GM12891 (cell line): ENCODE results near the gene GBA3.

ENCODE experiments used
- PAX5 ChIP-seq: IDR thresholded peaks from 2 replicates; pipeline ENCODE4 v1.6.1; 2011; ENCODE audit warnings: low read length, moderate library complexity, mild to moderate bottlenecking; ENCODE audit not compliant: insufficient read depth, severe bottlenecking
- POLR2A ChIP-seq: IDR thresholded peaks from 2 replicates; pipeline ENCODE4 v1.6.1; 2011; ENCODE audit warnings: low read depth, low read length, control low read depth
- POLR2AphosphoS5 ChIP-seq: IDR thresholded peaks from 2 replicates; pipeline ENCODE4 v1.6.1; 2011; ENCODE audit warnings: low read depth, low read length, control low read depth
- SPI1 ChIP-seq: IDR thresholded peaks from 2 replicates; pipeline ENCODE4 v1.6.1; 2011; ENCODE audit warnings: low read depth, low read length, control low read depth
- TAF1 ChIP-seq: IDR thresholded peaks from 2 replicates; pipeline ENCODE4 v1.6.1; 2011; ENCODE audit warnings: low read depth, low read length, control low read depth

DNA sequence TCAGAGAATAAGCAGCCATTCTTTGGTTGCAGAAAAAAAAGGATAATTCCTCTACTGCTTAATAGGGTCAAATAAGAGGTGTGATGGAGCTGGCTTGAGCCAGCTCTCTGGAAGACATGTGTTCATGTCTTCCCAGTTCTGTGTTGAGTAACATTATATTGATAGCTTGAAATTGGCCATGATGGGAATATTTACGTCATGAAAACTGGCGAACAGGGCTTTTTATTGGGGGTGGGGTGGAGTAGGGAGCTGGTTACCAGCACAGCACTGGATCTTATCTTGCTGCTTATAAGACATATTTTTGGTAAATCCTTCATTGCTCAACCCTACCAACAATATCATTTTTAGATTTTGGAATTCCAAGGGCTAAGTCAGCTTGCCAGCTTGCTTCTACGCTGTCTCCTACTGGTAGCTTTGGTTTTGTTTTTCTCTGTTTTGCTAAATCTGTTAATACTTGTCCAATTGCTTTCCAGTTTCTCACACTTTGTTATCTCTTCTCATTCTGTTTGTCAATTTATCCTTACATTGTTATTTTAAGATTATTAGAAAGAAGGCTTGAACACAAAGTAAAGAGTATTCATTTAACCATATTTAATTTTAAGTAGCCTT is 25.3 kb upstream of the GBA3 start:
- TF ChIP-seq POLR2AphosphoS5: no peak
- TF ChIP-seq POLR2A: no peak
- no peak for TF ChIP-seq SPI1
- no peak for TF ChIP-seq TAF1
- TF ChIP-seq PAX5: no peak
